Measurements from ENCODE around the gene THSD7A.

The THSD7A gene

DNA sequence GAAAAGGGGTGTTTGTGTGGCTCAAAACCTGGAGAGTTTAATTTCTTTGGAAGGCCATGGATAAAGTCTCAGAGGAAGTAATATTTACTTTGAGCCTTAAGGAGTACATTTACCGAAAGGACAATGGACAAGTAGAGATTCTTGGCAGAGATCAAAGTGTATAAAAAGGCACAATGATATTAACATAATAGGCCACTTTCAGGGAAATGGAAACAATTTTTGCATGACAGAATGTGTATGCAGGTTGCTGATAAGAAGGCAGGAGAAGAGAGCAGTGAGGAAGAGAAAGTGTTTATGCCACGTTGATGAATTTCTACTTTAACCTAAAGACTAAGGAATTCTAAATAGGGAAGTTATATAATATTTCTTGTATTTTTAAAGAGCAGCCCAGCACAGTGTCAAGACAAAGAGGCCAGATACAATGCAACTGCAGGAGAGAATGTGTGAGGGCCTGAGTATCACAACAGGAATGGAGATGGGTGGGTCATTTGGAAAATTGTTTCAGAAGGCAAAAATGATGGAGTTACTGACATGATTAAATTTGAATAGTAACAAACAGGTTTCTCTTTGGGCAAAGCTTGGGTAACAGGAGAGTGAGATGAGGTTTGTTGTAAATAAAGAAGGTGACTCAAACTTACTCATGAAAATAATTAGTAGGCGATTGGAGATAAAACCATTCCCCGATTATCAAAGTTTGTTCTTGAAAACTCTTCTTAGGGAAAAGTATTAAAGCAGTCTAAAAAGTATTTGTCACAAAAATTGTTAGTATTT lies 84.1 kb downstream of the THSD7A start:
- DNase-seq = no peak

DNA sequence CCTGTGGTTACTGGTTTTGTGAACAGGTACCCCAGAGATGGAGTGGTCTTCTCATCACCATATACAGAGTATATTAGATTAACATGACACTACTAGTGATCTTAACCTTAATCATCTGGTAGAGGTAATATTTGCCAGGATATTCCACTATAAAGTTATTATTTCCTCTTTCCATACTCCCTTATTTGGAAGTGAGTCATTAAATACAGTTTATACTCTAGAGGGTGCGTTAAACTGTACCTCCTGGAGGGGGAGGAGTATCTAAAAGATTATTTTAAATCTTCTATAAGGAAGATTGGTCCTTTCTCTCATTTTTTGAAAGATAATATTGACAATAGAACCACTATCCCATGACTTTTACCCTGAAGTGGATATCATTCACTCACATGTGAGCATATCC lies 85.4 kb downstream of the THSD7A start:
- DNase-seq = no peak

DNA sequence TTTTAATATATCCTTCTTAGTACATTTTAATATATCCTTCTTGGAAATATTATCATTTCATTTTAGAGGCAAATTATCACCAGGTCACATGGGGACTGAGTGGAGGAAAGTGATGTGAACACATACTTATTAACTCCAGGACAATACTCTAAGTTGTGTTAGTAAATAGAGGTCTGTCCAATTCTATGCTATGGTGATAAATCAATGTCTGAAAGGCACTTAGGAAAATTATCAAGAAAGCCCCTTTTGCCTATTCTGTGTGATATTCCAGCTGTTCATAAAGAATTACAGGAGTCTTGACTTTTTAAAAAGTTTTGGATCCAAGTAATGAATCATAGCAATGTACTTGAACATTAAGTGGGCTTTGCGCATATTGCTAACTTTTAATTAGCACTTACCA lies 88.5 kb downstream of the THSD7A start:
- no peak for DNase-seq

DNA sequence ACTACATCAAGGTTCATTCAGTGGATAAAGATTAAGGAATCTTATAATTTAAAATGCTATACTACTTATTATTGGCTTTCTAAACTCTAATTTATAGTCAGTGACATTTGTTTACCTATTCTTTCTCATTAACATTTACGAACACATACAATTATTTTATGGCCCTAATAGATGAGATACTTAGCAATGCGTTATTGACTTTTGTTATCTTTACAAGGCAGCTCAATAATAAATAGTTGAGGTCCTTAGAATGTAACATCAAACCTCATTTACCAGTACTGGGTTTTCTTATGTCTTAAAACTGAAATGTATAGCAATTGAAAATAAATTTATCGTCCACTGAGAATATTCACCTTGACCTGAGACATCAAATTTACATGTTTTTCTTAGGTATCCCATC lies 89.0 kb downstream of the THSD7A start:
- no peak for DNase-seq

DNA sequence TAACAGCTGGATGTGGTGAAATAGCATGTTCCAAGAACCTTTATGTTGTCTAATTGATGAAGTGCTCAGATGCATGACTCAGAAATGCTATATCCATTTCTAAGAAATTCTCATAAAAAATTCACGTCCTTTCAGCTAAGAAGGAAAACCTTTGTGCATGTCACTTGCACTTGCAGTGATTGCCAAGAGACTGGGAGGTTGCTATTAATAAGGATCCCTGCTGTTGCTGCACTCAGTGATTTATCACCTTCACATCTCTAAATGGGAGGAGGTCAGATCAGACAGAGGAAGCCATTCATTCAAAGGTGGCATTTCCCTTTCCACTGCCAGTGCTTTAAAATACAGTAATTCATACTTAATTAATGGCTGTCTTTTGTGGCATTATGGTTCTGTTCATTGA lies 89.5 kb downstream of the THSD7A start:
- no peak for DNase-seq

DNA sequence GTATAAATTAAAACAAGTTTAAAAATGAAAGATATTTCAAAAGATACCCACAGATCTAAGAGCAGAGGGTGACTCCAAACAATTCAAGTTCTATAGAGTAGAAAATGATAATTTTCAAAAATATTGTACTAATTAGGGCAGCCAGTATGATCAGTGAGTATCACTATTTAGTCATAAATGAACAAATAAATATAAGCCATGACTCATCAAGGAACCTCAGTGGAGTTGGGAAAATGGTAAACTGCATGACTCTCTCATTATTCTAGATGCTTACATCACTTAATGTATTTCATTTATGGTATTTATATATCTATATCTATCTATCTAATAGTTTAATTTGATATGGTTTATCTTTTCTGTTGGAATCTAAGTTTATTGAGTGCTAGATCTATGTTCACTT lies 94.3 kb downstream of the THSD7A start:
- DNase-seq = no peak

DNA sequence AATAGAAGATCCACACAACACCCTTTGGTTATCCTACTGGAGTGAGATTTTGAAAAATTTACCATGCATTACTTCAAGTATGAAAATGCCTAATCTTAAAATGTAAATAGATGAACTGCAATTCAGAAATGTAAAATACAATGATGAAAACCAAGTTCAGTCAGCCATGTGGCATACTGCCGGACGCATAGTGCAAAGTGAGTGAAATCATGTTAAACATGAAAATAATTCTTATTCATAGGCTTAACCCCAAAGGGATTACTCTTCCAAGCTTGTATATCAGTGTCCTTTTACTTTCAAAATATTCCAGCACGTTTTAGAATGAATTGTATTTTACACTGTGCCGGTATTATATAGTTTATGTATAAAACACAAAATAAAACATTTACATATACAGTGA lies 99.8 kb downstream of the THSD7A start:
- no peak for DNase-seq

GRCh38 chr7:11730725-11731124 lies 101.3 kb downstream of the THSD7A start:
- no peak for DNase-seq

DNA sequence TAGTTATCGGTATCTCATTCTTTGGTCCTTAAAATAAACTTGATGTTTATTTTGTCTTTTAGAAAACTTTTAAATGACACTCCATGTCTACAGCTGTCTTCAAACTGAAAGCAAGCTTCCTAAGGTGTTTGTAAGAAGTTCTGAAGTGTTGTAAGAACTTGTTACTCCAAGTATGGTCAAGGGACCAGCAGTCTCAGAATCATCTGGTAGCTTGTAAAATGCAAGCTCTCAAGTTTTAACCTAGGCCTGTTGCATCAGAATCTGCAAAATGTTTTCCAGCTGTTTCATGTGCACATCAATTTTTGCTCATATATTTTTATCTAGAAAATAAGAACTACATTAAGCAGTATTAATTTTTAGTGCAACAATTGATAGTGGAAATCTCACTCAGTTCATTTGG lies 104.1 kb downstream of the THSD7A start:
- DNase-seq = no peak

- DNase-seq = no peak
Observed at GRCh38 chr7:11726794-11727155, 105.2 kb downstream of the THSD7A start.

GRCh38 chr7:11726001-11726793 lies 105.8 kb downstream of the THSD7A start:
- DNase-seq = no peak

- DNase-seq = peak in 1 of 2 experiments; percentile 11
Observed at GRCh38 chr7:11716185-11716584, 115.8 kb downstream of the THSD7A start.

DNA sequence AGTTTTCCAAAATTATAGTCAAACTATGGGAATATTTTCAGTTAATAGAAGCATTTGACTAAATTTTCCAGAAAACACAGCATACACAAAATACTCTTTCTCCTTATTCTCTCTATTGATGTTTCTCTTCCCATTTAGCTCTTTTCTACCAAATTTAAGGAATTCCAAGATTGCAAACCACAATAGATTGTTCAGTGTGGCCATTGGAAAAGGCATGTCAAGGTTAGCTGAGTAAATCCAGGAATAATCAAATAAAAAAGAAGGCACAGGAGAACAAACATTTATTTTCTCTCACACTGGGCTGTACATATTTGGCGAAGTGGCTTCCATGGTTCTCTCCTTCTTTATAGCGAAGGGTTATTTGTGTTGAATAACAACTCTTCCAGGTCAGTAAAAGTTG lies 117.3 kb downstream of the THSD7A start:
- DNase-seq = no peak

DNA sequence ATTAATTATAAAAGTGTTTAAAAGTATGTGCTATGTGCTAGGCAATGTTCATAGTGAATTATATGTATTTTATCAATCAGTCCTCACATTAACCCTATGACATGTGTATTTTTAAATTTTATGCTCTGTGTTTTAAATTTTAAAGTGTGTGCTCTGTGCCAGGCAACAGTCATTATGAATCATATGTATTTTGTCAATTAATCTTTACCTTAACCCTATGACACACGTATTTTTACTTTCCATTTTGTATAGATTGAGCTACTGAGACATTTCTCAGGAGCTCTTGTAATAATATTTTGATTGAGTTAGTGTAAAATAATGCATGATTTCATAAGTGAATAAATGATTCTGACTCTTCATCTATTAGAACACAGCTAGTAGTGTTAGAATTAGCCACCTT lies 117.8 kb downstream of the THSD7A start:
- DNase-seq = no peak

- DNase-seq = no peak
Observed at GRCh38 chr7:11713352-11713751, 118.6 kb downstream of the THSD7A start.

- DNase-seq = no peak
Observed at GRCh38 chr7:11710377-11710776, 121.6 kb downstream of the THSD7A start.

- no peak for DNase-seq
Observed at GRCh38 chr7:11709196-11709595, 122.8 kb downstream of the THSD7A start.

DNA sequence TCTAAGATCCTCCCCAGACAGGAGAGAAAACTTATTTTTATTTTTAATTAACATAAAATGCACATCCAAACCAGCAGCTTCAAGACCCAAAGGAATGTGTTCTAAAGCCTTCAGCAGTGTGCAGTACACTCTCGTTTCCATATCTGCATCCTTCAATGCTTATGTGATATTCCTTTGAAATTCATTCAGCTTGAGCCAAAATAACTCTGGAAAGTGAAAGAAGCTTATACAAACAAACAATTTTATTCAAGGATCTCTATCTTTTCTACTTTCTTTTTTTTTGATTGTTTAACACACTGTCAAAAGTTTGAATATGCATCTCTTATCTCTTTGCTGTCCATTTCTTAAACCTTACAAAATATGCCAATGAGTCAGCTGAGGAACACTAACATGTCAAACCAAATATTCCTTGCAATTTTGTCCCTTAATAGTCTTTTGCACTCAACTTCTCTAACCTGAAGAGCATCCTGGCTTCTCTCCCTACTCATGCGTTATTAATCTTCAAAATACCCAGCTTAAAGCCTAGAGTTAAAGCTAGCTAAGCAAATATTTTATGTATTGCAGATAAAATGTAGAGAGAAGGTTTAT lies 124.3 kb downstream of the THSD7A start:
- DNase-seq = no peak

- DNase-seq = peak in 1 of 2 experiments; percentile 31
Observed at GRCh38 chr7:11706666-11707605, 125.1 kb downstream of the THSD7A start.

GRCh38 chr7:11703829-11704228 lies 128.2 kb downstream of the THSD7A start:
- no peak for DNase-seq

- DNase-seq = no peak
Observed at GRCh38 chr7:11702938-11703337, 129.1 kb downstream of the THSD7A start.

DNA sequence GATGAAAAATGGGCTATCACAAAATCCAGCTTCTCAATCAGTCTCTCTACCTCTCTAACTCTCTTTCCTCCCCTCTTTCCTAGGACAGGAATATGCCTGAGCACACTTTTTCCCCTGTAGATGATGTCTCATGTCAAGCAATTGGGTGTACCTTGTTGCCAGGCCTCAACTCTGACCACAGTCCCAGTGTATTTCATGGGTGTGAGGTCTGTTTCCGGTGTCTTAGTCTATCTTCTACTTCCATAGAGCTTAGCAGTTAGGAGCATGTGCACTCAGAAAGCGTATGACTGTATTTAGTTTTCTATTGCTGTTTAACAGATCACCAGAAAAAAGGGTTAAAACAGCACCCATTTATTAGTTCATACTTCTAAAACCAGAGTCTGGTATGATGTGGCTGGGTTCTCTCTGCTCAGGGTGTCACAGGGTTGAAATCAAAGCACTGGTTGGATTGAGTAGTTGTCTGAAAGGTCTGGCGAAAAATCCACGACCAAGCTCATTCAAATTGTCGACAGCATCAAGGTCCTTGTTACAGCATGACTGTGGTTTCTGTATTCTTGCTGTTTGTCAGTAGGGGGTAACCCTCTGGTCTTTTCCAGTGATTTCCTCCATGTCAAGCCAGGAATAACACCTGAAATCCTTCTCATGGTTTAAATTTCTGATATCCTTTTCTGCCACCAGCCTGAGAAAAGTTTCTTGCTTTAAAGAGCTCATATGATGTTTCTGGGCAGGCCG lies 130.0 kb downstream of the THSD7A start:
- no peak for DNase-seq

Data from SHP77 (cell line).